ENCODE results near the gene ATPAF1.

GRCh38 chr1:46657775-46658174, 10.4 kb downstream of the ATPAF1 start:
- no peak for TF ChIP-seq NFRKB (IDR thresholded peaks at IDR 0.05)
- TF ChIP-seq ELF4 (IDR thresholded peaks at IDR 0.05) = no peak
- TF ChIP-seq PKNOX1 (IDR thresholded peaks at IDR 0.05) = no peak
- no peak for TF ChIP-seq TARDBP (IDR thresholded peaks at IDR 0.05)
- TF ChIP-seq BHLHE40 (IDR thresholded peaks at IDR 0.05; ENCODE audit: borderline replicate concordance) = no peak
- TF ChIP-seq CTBP1 (IDR thresholded peaks at IDR 0.05; ENCODE audit: borderline replicate concordance) = no peak
- TF ChIP-seq ARNT (IDR thresholded peaks at IDR 0.05) = no peak
- no peak for TF ChIP-seq SP1 (IDR thresholded peaks at IDR 0.05)
- TF ChIP-seq HDGF (IDR thresholded peaks at IDR 0.05; ENCODE audit: borderline replicate concordance) = no peak
- TF ChIP-seq ZNF384 (IDR thresholded peaks at IDR 0.05) = no peak
- no peak for TF ChIP-seq SUZ12 (IDR thresholded peaks at IDR 0.05)
- TF ChIP-seq FOXK2 (IDR thresholded peaks at IDR 0.05) = no peak
- no peak for TF ChIP-seq L3MBTL2 (conservative IDR thresholded peaks at IDR 0.05)

All from HEK293T (cell line).